ENCODE results near the gene TNNC1.

Gene TNNC1

GRCh38 chr3:52428151-52429005, 25.5 kb downstream of the TNNC1 start:
- peak; percentile 89 for TF ChIP-seq CTCF (IDR thresholded peaks at IDR 0.05; ENCODE audit: low read length, missing control alignments)
- peak; percentile 91 for DNase-seq (ENCODE audit: low read depth)
- H3K4me3 ChIP-seq (replicated peaks; ENCODE audit: low read depth, low read length) = no peak overlapping the region

- no peak overlapping the region for H3K4me3 ChIP-seq (replicated peaks; ENCODE audit: low read depth, low read length)
- TF ChIP-seq CTCF (IDR thresholded peaks at IDR 0.05; ENCODE audit: low read length, missing control alignments) = no peak
- DNase-seq (ENCODE audit: low read depth) = no peak
Observed at GRCh38 chr3:52423173-52423572, 30.7 kb downstream of the TNNC1 start.

DNA sequence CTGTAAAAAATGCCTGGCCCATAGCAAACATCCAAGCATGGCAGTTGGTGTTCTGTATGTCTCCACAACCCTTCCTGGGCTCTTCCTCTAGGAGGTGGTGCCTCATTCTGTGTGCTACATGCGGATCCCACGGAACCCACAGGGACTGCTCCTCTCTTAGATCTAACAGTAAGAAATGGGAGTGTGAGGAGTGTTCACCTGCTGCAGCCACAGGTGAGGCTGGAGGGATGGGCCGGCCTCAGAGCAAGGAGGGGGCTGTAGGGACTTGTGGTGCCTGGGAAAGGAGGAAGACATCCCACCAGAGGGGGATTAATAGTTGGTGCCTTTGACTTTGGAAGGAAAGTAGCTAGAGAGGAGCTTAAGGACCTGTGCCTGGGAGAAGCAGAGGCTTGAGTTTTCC, 31.2 kb downstream of the TNNC1 start:
- no peak for DNase-seq (ENCODE audit: low read depth)
- no peak for TF ChIP-seq CTCF (IDR thresholded peaks at IDR 0.05; ENCODE audit: low read length, missing control alignments)
- H3K4me3 ChIP-seq (replicated peaks; ENCODE audit: low read depth, low read length) = no peak overlapping the region

GRCh38 chr3:52420388-52420787, 33.5 kb downstream of the TNNC1 start:
- H3K4me3 ChIP-seq (replicated peaks; ENCODE audit: low read depth, low read length) = no peak overlapping the region
- DNase-seq (ENCODE audit: low read depth) = no peak
- no peak for TF ChIP-seq CTCF (IDR thresholded peaks at IDR 0.05; ENCODE audit: low read length, missing control alignments)

GRCh38 chr3:52415800-52416199, 38.0 kb downstream of the TNNC1 start:
- H3K4me3 ChIP-seq (replicated peaks; ENCODE audit: low read depth, low read length) = no peak overlapping the region
- no peak for TF ChIP-seq CTCF (IDR thresholded peaks at IDR 0.05; ENCODE audit: low read length, missing control alignments)
- DNase-seq (ENCODE audit: low read depth) = no peak

DNA sequence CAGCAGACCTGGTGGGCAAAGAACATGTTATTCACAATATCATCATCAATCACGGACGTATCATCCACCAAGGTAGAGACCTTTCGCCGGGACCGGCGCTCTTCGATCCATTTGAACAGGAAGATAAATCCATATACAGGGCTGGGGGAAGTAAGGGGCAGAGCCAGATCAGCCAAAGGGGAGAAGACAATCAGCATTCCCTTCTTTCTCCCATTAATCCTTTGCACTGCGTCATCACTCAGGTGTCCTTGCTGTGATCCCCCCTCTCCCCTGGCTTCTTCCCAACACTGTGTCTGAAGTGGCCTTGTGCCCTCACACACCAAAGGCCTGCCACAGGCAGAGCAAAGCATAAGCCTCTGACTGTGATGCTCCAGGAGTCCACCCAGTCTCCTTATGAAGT, 45.4 kb downstream of the TNNC1 start:
- TF ChIP-seq CTCF (IDR thresholded peaks at IDR 0.05; ENCODE audit: low read length, missing control alignments) = no peak
- H3K4me3 ChIP-seq (replicated peaks; ENCODE audit: low read depth, low read length) = peak overlapping the region; percentile 98
- DNase-seq (ENCODE audit: low read depth) = no peak

GRCh38 chr3:52407779-52408178, 46.1 kb downstream of the TNNC1 start:
- DNase-seq (ENCODE audit: low read depth) = no peak
- no peak overlapping the region for H3K4me3 ChIP-seq (replicated peaks; ENCODE audit: low read depth, low read length)
- no peak for TF ChIP-seq CTCF (IDR thresholded peaks at IDR 0.05; ENCODE audit: low read length, missing control alignments)
